ENCODE data around the gene NALCN.

The NALCN gene

GRCh38 chr13:101025925-101026324, 390.4 kb downstream of the NALCN start:
- H3K27ac ChIP-seq (ENCODE audit: insufficient read depth, low read depth, low read length, poor library complexity, severe bottlenecking): no peak overlapping the region
- no peaks in the 10 kb centered on the region for H3K9me3 ChIP-seq (ENCODE audit: control insufficient read depth, low read length)
- H3K36me3 ChIP-seq (ENCODE audit: control insufficient read depth, insufficient read depth, low read length): no peaks in the 10 kb centered on the region
- H3K4me1 ChIP-seq (ENCODE audit: control insufficient read depth, insufficient read depth, low read length): peaks cover 3% of the 10 kb centered on the region
- WGBS, 2 experiments: 88 to 91% methylated on average over 8 of the region's 8 CpGs
- no peaks in the 10 kb centered on the region for H3K27me3 ChIP-seq (ENCODE audit: control insufficient read depth, insufficient read depth, low read length, poor library complexity, severe bottlenecking)
- no peak overlapping the region for H3K4me3 ChIP-seq (ENCODE audit: insufficient read depth, low read depth, low read length)

- no peaks in the 10 kb centered on the region for H3K36me3 ChIP-seq (ENCODE audit: control insufficient read depth, insufficient read depth, low read length)
- no peaks in the 10 kb centered on the region for H3K27me3 ChIP-seq (ENCODE audit: control insufficient read depth, insufficient read depth, low read length, poor library complexity, severe bottlenecking)
- H3K4me1 ChIP-seq (ENCODE audit: control insufficient read depth, insufficient read depth, low read length): peaks cover 3% of the 10 kb centered on the region
- WGBS, 2 experiments: 88 to 90% methylated on average over 9 of the region's 9 CpGs
- H3K9me3 ChIP-seq (ENCODE audit: control insufficient read depth, low read length): no peaks in the 10 kb centered on the region
- H3K27ac ChIP-seq (ENCODE audit: insufficient read depth, low read depth, low read length, poor library complexity, severe bottlenecking): no peak overlapping the region
- no peak overlapping the region for H3K4me3 ChIP-seq (ENCODE audit: insufficient read depth, low read depth, low read length)
Observed at GRCh38 chr13:101025519-101025918, 390.8 kb downstream of the NALCN start.

- no peak overlapping the region for H3K4me3 ChIP-seq (ENCODE audit: insufficient read depth, low read depth, low read length)
- no peaks in the 10 kb centered on the region for H3K27me3 ChIP-seq (ENCODE audit: control insufficient read depth, insufficient read depth, low read length, poor library complexity, severe bottlenecking)
- no peaks in the 10 kb centered on the region for H3K4me1 ChIP-seq (ENCODE audit: control insufficient read depth, insufficient read depth, low read length)
- H3K9me3 ChIP-seq (ENCODE audit: control insufficient read depth, low read length): no peaks in the 10 kb centered on the region
- WGBS, 2 experiments: 83 to 90% methylated on average over 1 of the region's 1 CpG
- H3K27ac ChIP-seq (ENCODE audit: insufficient read depth, low read depth, low read length, poor library complexity, severe bottlenecking): no peak overlapping the region
- no peaks in the 10 kb centered on the region for H3K36me3 ChIP-seq (ENCODE audit: control insufficient read depth, insufficient read depth, low read length)
Observed at GRCh38 chr13:101019126-101019525, 397.2 kb downstream of the NALCN start.

DNA sequence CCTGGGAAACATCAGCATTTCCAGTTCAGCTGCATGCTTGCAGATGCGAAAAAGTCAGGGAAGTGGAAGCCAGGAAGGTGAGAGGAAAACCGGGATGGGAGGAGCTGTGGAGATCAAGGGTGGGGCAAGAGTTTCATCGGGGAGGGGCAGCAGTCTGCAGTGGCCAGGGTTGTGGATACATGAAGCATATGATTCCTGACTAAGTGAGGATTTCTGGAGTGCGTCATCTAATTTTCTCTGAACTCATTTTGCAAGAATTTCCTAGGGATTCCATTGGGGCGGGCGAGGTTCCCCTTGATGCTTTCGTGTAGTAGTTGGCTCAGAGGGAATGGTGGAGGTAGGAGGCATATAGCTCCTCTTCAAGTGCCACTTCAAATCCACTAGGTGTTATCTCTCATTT, 397.6 kb downstream of the NALCN start:
- Histone ChIP-seq H3K9me3 (ENCODE audit: control insufficient read depth, low read length) (no peaks in the 10 kb centered on the region), H3K27ac (ENCODE audit: insufficient read depth, low read depth, low read length, poor library complexity, severe bottlenecking) (no peak overlapping the region), H3K36me3 (ENCODE audit: control insufficient read depth, insufficient read depth, low read length) (no peaks in the 10 kb centered on the region), H3K27me3 (ENCODE audit: control insufficient read depth, insufficient read depth, low read length, poor library complexity, severe bottlenecking) (no peaks in the 10 kb centered on the region), H3K4me3 (ENCODE audit: insufficient read depth, low read depth, low read length) (no peak overlapping the region), H3K4me1 (ENCODE audit: control insufficient read depth, insufficient read depth, low read length) (no peaks in the 10 kb centered on the region)
- WGBS, 2 experiments: 78 to 79% methylated on average over 7 of the region's 7 CpGs

DNA sequence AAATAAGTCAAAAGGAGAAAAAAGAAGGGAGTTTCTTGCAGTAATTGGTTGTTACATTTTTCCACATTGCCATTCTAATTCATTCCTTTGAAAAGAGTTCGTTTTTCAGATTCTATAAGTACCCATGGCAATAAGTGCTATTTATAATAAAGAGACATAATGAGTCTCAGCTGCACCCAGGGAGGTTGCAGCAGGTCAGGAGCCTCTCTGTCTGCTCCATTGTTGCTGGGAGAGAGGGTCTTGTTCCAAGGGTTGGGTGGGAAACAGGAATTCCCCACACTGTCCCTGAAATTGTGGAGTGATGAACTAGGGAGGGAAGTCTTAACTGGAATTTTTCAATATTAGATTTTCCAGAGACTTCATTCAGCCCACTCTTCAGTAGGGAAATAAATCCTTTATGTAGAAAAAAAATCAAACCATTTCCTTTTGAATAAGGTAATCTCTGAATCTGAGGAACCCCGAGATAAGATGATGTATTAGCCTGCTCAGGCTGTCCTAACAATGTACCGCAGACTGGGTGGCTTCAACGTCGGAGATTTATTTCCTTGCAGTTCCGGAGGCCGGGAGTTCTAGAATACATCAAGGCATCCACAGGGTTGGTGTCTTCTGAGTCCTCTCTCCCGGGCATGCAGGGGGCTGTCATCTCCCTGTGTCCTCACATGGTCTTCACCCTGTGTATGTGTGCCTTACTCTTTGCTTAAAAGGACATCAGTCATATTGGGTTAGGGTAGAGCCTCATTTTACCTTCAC, 399.0 kb downstream of the NALCN start:
- H3K36me3 ChIP-seq (ENCODE audit: control insufficient read depth, insufficient read depth, low read length): no peaks in the 10 kb centered on the region
- 91 to 94% methylated on average over 7 to 8 of the region's 8 CpGs for WGBS, 2 experiments
- no peaks in the 10 kb centered on the region for H3K4me1 ChIP-seq (ENCODE audit: control insufficient read depth, insufficient read depth, low read length)
- H3K9me3 ChIP-seq (ENCODE audit: control insufficient read depth, low read length): no peaks in the 10 kb centered on the region
- no peak overlapping the region for H3K4me3 ChIP-seq (ENCODE audit: insufficient read depth, low read depth, low read length)
- H3K27me3 ChIP-seq (ENCODE audit: control insufficient read depth, insufficient read depth, low read length, poor library complexity, severe bottlenecking): no peaks in the 10 kb centered on the region
- H3K27ac ChIP-seq (ENCODE audit: insufficient read depth, low read depth, low read length, poor library complexity, severe bottlenecking): no peak overlapping the region

GRCh38 chr13:101016475-101016874, 399.8 kb downstream of the NALCN start:
- H3K4me1 ChIP-seq (ENCODE audit: control insufficient read depth, insufficient read depth, low read length): no peaks in the 10 kb centered on the region
- no peaks in the 10 kb centered on the region for H3K27me3 ChIP-seq (ENCODE audit: control insufficient read depth, insufficient read depth, low read length, poor library complexity, severe bottlenecking)
- H3K9me3 ChIP-seq (ENCODE audit: control insufficient read depth, low read length): no peaks in the 10 kb centered on the region
- 95 to 97% methylated on average over 5 to 7 of the region's 7 CpGs for WGBS, 2 experiments
- H3K36me3 ChIP-seq (ENCODE audit: control insufficient read depth, insufficient read depth, low read length): no peaks in the 10 kb centered on the region
- no peak overlapping the region for H3K27ac ChIP-seq (ENCODE audit: insufficient read depth, low read depth, low read length, poor library complexity, severe bottlenecking)
- no peak overlapping the region for H3K4me3 ChIP-seq (ENCODE audit: insufficient read depth, low read depth, low read length)

GRCh38 chr13:101013245-101013644, 403.1 kb downstream of the NALCN start:
- H3K36me3 ChIP-seq (ENCODE audit: control insufficient read depth, insufficient read depth, low read length): no peaks in the 10 kb centered on the region
- no peaks in the 10 kb centered on the region for H3K4me1 ChIP-seq (ENCODE audit: control insufficient read depth, insufficient read depth, low read length)
- H3K27me3 ChIP-seq (ENCODE audit: control insufficient read depth, insufficient read depth, low read length, poor library complexity, severe bottlenecking): no peaks in the 10 kb centered on the region
- H3K4me3 ChIP-seq (ENCODE audit: insufficient read depth, low read depth, low read length): no peak overlapping the region
- WGBS, 2 experiments: 92 to 94% methylated on average over 5 of the region's 5 CpGs
- H3K27ac ChIP-seq (ENCODE audit: insufficient read depth, low read depth, low read length, poor library complexity, severe bottlenecking): no peak overlapping the region
- H3K9me3 ChIP-seq (ENCODE audit: control insufficient read depth, low read length): no peaks in the 10 kb centered on the region

GRCh38 chr13:101010100-101010499, 406.2 kb downstream of the NALCN start:
- Histone ChIP-seq H3K4me3 (ENCODE audit: insufficient read depth, low read depth, low read length) (no peak overlapping the region), H3K36me3 (ENCODE audit: control insufficient read depth, insufficient read depth, low read length) (no peaks in the 10 kb centered on the region), H3K4me1 (ENCODE audit: control insufficient read depth, insufficient read depth, low read length) (no peaks in the 10 kb centered on the region), H3K9me3 (ENCODE audit: control insufficient read depth, low read length) (no peaks in the 10 kb centered on the region), H3K27ac (ENCODE audit: insufficient read depth, low read depth, low read length, poor library complexity, severe bottlenecking) (no peak overlapping the region), H3K27me3 (ENCODE audit: control insufficient read depth, insufficient read depth, low read length, poor library complexity, severe bottlenecking) (no peaks in the 10 kb centered on the region)
- WGBS, 2 experiments: 74 to 86% methylated on average over 1 to 2 of the region's 2 CpGs

GRCh38 chr13:101007245-101007644, 409.1 kb downstream of the NALCN start:
- H3K27me3 ChIP-seq (ENCODE audit: control insufficient read depth, insufficient read depth, low read length, poor library complexity, severe bottlenecking): no peaks in the 10 kb centered on the region
- no peaks in the 10 kb centered on the region for H3K9me3 ChIP-seq (ENCODE audit: control insufficient read depth, low read length)
- no peaks in the 10 kb centered on the region for H3K36me3 ChIP-seq (ENCODE audit: control insufficient read depth, insufficient read depth, low read length)
- 74 to 86% methylated on average over 1 to 2 of the region's 2 CpGs for WGBS, 2 experiments
- no peaks in the 10 kb centered on the region for H3K4me1 ChIP-seq (ENCODE audit: control insufficient read depth, insufficient read depth, low read length)
- no peak overlapping the region for H3K27ac ChIP-seq (ENCODE audit: insufficient read depth, low read depth, low read length, poor library complexity, severe bottlenecking)
- H3K4me3 ChIP-seq (ENCODE audit: insufficient read depth, low read depth, low read length): no peak overlapping the region
